ENCODE data around the gene ARHGAP15. TPM values are rescaled to one million over a fixed set of nuclear protein-coding genes. Genes with fewer than 3 reads are reported as not detected.

The ARHGAP15 gene
- polyA plus RNA-seq, 1 donor from 2014 or later, result 0.30 TPM

DNA sequence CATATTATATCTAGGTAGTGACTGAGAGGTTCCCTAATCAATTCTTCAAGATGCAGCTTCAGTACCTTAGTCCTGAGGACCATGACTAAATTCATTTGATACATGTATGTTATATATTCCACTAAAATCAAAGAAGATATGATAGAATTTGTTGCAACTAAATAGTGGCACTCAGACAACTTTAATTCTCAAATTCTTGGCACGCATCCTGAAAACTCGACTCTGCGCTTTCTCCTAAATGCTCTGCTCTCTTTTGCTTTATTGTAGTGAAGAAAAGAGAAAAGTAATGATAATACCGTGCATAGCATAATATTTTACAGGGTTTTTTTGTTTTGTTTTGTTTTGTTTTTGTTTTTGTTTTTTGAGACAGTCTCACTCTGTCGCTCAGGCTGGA, 475.3 kb downstream of the ARHGAP15 start:
- no peak overlapping the region for H2AFZ ChIP-seq (ENCODE audit: low read depth, low read length)
- H3K27me3 ChIP-seq (ENCODE audit: insufficient read depth, low read depth, low read length), result peaks cover 3% of the 10 kb centered on the region

DNA sequence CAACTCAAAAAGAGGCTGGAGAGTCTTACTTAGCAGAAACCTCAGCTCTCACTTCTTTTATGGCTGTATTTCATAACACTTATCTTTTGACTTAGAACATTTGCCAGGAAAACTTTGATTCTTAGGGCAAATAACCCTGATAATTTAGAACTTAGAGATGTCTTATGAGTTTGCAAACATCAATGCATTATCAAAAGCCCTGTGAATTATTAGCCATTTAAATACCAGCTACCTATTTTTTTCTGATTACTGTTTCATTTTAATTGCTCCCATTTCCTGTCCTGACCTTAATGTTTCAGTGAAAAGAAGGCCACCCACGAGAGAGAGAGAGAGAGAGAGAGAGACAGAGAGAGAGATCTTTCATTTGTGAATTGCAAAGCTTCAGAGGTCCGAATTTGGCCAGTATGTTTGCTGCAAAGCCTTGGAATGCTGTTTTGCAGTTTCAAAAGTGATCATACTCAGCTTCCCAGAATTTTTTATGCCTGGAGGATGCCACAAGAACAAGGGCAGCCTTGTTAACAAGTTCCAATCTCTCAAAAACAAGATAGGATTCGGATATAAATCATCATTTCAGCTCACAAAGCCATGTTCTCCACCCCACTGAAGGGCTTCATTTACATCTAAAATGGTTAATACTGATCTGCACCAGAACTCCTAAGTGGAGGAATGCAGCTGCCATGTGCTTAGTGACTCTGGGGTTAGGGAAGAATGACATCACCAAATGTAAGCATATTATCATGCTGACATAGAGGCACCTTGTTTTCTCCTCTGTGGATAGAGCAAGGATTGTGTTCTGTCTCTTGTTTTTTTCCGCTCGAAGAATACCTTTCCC, 478.2 kb downstream of the ARHGAP15 start:
- Histone ChIP-seq H3K9me3 (ENCODE audit: low read length) (no peaks in the 10 kb centered on the region), H3K9ac (ENCODE audit: low read length) (no peak overlapping the region), H3K27ac (ENCODE audit: low read length) (no peak overlapping the region), H3K36me3 (ENCODE audit: insufficient read depth, low read length) (no peaks in the 10 kb centered on the region), H4K20me1 (ENCODE audit: insufficient read depth) (no peaks in the 10 kb centered on the region), H3K79me2 (replicated peaks; ENCODE audit: insufficient read depth, low read length) (no peaks in the 10 kb centered on the region), H3F3A (ENCODE audit: insufficient read depth, low read length, poor library complexity, severe bottlenecking) (no peaks in the 10 kb centered on the region), H3K4me2 (ENCODE audit: low read length) (no peak overlapping the region), H3K4me3 (ENCODE audit: low read length) (no peak overlapping the region), H3K9me2 (ENCODE audit: insufficient read depth, low read length) (no peaks in the 10 kb centered on the region), H2AFZ (ENCODE audit: low read depth, low read length) (no peak overlapping the region), H3K27me3 (ENCODE audit: insufficient read depth, low read depth, low read length) (peaks cover 3% of the 10 kb centered on the region)
- TF ChIP-seq EZH2 (IDR thresholded peaks at IDR 0.05; ENCODE audit: borderline replicate concordance, insufficient read depth, low read length, poor library complexity, severe bottlenecking) (no peak), RAD21 (conservative IDR thresholded peaks at IDR 0.05) (no peak), POLR2AphosphoS5 (IDR thresholded peaks at IDR 0.05) (no peak), EP300 (conservative IDR thresholded peaks at IDR 0.05; ENCODE audit: poor library complexity, severe bottlenecking) (no peak), MXI1 (conservative IDR thresholded peaks at IDR 0.05; ENCODE audit: poor library complexity, severe bottlenecking) (no peak), TAF1 (IDR thresholded peaks at IDR 0.05; ENCODE audit: low read depth) (no peak)

More for the DNA sequence above, 475.3 kb downstream of the ARHGAP15 start:
- Histone ChIP-seq H3K4me2 (ENCODE audit: low read length) (no peak overlapping the region), H3K27ac (ENCODE audit: low read length) (no peak overlapping the region), H3K9me3 (ENCODE audit: low read length) (no peaks in the 10 kb centered on the region), H3K4me3 (ENCODE audit: low read length) (no peak overlapping the region), H3K79me2 (replicated peaks; ENCODE audit: insufficient read depth, low read length) (no peaks in the 10 kb centered on the region), H3K9me2 (ENCODE audit: insufficient read depth, low read length) (no peaks in the 10 kb centered on the region), H4K20me1 (ENCODE audit: insufficient read depth) (no peaks in the 10 kb centered on the region), H3K36me3 (ENCODE audit: insufficient read depth, low read length) (no peaks in the 10 kb centered on the region), H3F3A (ENCODE audit: insufficient read depth, low read length, poor library complexity, severe bottlenecking) (no peaks in the 10 kb centered on the region), H3K9ac (ENCODE audit: low read length) (no peak overlapping the region)
- no peak for TF ChIP-seq EP300 (conservative IDR thresholded peaks at IDR 0.05; ENCODE audit: poor library complexity, severe bottlenecking)
- TF ChIP-seq TAF1 (IDR thresholded peaks at IDR 0.05; ENCODE audit: low read depth), result no peak
- no peak for TF ChIP-seq CTCF (IDR thresholded peaks at IDR 0.05; ENCODE audit: poor library complexity, severe bottlenecking)
- no peak for TF ChIP-seq EZH2 (IDR thresholded peaks at IDR 0.05; ENCODE audit: borderline replicate concordance, insufficient read depth, low read length, poor library complexity, severe bottlenecking)
- no peak for TF ChIP-seq POLR2AphosphoS5 (IDR thresholded peaks at IDR 0.05)
- TF ChIP-seq RAD21 (conservative IDR thresholded peaks at IDR 0.05), result no peak
- TF ChIP-seq MXI1 (conservative IDR thresholded peaks at IDR 0.05; ENCODE audit: poor library complexity, severe bottlenecking), result no peak
- no peak for TF ChIP-seq SMC3 (conservative IDR thresholded peaks at IDR 0.05; ENCODE audit: poor library complexity)
- TF ChIP-seq, protein P1, sequence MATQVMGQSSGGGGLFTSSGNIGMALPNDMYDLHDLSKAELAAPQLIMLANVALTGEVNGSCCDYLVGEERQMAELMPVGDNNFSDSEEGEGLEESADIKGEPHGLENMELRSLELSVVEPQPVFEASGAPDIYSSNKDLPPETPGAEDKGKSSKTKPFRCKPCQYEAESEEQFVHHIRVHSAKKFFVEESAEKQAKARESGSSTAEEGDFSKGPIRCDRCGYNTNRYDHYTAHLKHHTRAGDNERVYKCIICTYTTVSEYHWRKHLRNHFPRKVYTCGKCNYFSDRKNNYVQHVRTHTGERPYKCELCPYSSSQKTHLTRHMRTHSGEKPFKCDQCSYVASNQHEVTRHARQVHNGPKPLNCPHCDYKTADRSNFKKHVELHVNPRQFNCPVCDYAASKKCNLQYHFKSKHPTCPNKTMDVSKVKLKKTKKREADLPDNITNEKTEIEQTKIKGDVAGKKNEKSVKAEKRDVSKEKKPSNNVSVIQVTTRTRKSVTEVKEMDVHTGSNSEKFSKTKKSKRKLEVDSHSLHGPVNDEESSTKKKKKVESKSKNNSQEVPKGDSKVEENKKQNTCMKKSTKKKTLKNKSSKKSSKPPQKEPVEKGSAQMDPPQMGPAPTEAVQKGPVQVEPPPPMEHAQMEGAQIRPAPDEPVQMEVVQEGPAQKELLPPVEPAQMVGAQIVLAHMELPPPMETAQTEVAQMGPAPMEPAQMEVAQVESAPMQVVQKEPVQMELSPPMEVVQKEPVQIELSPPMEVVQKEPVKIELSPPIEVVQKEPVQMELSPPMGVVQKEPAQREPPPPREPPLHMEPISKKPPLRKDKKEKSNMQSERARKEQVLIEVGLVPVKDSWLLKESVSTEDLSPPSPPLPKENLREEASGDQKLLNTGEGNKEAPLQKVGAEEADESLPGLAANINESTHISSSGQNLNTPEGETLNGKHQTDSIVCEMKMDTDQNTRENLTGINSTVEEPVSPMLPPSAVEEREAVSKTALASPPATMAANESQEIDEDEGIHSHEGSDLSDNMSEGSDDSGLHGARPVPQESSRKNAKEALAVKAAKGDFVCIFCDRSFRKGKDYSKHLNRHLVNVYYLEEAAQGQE (IDR thresholded peaks at IDR 0.05; ENCODE audit: borderline replicate concordance), result no peak
